K562 (cell line): Measurements from ENCODE around the gene GLRX5. TPM values are rescaled to one million over a fixed set of nuclear protein-coding genes. Genes with fewer than 3 reads are reported as not detected.

Source experiments
- ATAC-seq: fragments of 200-7000 bp; cut with Tn5 transposase; 3 replicates; pipeline ENCODE4 v1.9.1; 2020; ENCODE audit warnings: moderate library complexity
- BruUV-seq: library from RNA; stranded (reverse); fragments of 400-500 nt; replicated peaks from 2 replicates; lab custom pipeline; 2021; lab: Mats Ljungman, UMichigan
- CTCF ChIA-PET: fragments of 300-600 bp; formaldehyde crosslinking; extraction: SDS; loops from one replicate; lab custom pipeline; 2021; ENCODE audit warnings: low intra/inter-chr PET ratio; lab: Yijun Ruan, JAX
- POLR2A ChIA-PET: fragments of 300-600, 350-650 bp; sonication (Branson Sonifier 250); formaldehyde crosslinking; extraction: SDS; loops from one replicate; lab custom pipeline; 2021; ENCODE audit warnings: antibody characterized with exemption, inconsistent platforms; lab: Yijun Ruan, JAX
- DNase-seq, 4 experiments: peaks; one replicate each; pipeline versions ENCODE4 v3.0.0 to v3.0.0-alpha.2; 2011 to 2018; ENCODE audit warnings: low spot score in 3 of 4, mixed read lengths in 3 of 4; ENCODE audit errors: extremely low read depth in 1 of 4
- FAIRE-seq: peaks from 2 replicates; lab custom pipeline; 2011; peaks lifted over from hg19 to GRCh38; lab: Jason Lieb, UNC
- H2AFZ ChIP-seq: 2 replicates; pipeline ENCODE4 v1.6.0; 2011; ENCODE audit warnings: low read depth, low read length, control low read depth, inconsistent platforms
- H3K27ac ChIP-seq: fragments of 200-600 bp; 3 replicates; pipeline ENCODE4 v1.8.0; 2011; ENCODE audit warnings: low read depth, mild to moderate bottlenecking, control low read depth, inconsistent platforms, low read length, moderate library complexity, mixed read lengths; ENCODE audit errors: extremely low read depth
- H3K27me3 ChIP-seq, 2 experiments: fragments of 300-600 bp in 1 of 2; 2 replicates in 1 of 2; 3 replicates in 1 of 2; pipeline versions ENCODE4 v1.6.0 to v1.8.0; 2011; ENCODE audit warnings: inconsistent platforms in 2 of 2, low read length in 2 of 2, mild to moderate bottlenecking in 1 of 2, mixed read lengths in 1 of 2, moderate library complexity in 1 of 2; ENCODE audit not compliant: control insufficient read depth in 2 of 2, insufficient read depth in 2 of 2
- H3K36me3 ChIP-seq: fragments of 300-600 bp; 3 replicates; pipeline ENCODE4 v1.8.0; 2011; ENCODE audit warnings: mild to moderate bottlenecking, low read length, inconsistent platforms; ENCODE audit not compliant: control insufficient read depth, insufficient read depth
- H3K4me1 ChIP-seq, 2 experiments: fragments of 200-600 bp in 1 of 2; replicated peaks in 1 of 2; 2 replicates in 1 of 2; 3 replicates in 1 of 2; pipeline versions ENCODE4 v1.5.1 to v1.8.0; 2011; ENCODE audit warnings: inconsistent platforms in 2 of 2, low read length in 2 of 2, mild to moderate bottlenecking in 1 of 2, mixed read lengths in 1 of 2, moderate library complexity in 1 of 2; ENCODE audit not compliant: control insufficient read depth in 2 of 2, insufficient read depth in 2 of 2
- H3K4me2 ChIP-seq: 2 replicates; pipeline ENCODE4 v1.6.1; 2011; ENCODE audit warnings: low read length, control low read depth, inconsistent platforms, mixed read lengths; ENCODE audit not compliant: insufficient read depth
- H3K4me3 ChIP-seq: fragments of 200-600 bp; sonication (generic), shearing (Covaris generic); 2 replicates; pipeline ENCODE4 v1.5.1; 2016; ENCODE audit warnings: control low read depth, inconsistent platforms
- H3K79me2 ChIP-seq: fragments of 200-600 bp; 3 replicates; pipeline ENCODE4 v1.8.0; 2011; ENCODE audit warnings: low read length, inconsistent platforms; ENCODE audit not compliant: control insufficient read depth, insufficient read depth
- H3K9ac ChIP-seq, 2 experiments: 2 replicates each; pipeline versions ENCODE4 v1.6.0 to v1.6.1; 2011; ENCODE audit warnings: low read depth in 2 of 2, low read length in 2 of 2, control low read depth in 1 of 2, inconsistent platforms in 1 of 2, mild to moderate bottlenecking in 1 of 2, mixed read lengths in 1 of 2; ENCODE audit not compliant: insufficient read depth in 1 of 2
- H3K9me1 ChIP-seq: one replicate; pipeline ENCODE4 v1.6.0; 2011; ENCODE audit warnings: inconsistent platforms, mild to moderate bottlenecking, low read length, moderate library complexity; ENCODE audit not compliant: control insufficient read depth, insufficient read depth
- H3K9me3 ChIP-seq: replicated peaks from 2 replicates; pipeline ENCODE4 v1.5.1; 2011; ENCODE audit warnings: low read depth, low read length, inconsistent platforms; ENCODE audit not compliant: control insufficient read depth, insufficient read depth
- H4K20me1 ChIP-seq: replicated peaks from 2 replicates; pipeline ENCODE4 v1.6.1; 2011; ENCODE audit warnings: low read length, inconsistent platforms, mixed read lengths; ENCODE audit not compliant: control insufficient read depth, insufficient read depth
- CHD4 ChIP-seq: fragments of 200-600 bp; sonication (generic); IDR thresholded peaks from 3 replicates; pipeline ENCODE4 v1.6.1; 2012; ENCODE audit warnings: low read depth, mild to moderate bottlenecking, mixed read lengths, low read length, inconsistent platforms; ENCODE audit not compliant: insufficient read depth, insufficient replicate concordance, poor library complexity, severe bottlenecking
- CTBP1 ChIP-seq: fragments of 450-650 bp; IDR thresholded peaks from 2 replicates; pipeline ENCODE4 v1.6.1; 2016; ENCODE audit warnings: borderline replicate concordance
- GTF2B ChIP-seq: IDR thresholded peaks from 2 replicates; pipeline ENCODE4 v1.6.1; 2011; ENCODE audit not compliant: insufficient read length; ENCODE audit errors: extremely low read depth
- NFE2 ChIP-seq: IDR thresholded peaks from 2 replicates; pipeline ENCODE4 v1.6.1; 2014; ENCODE audit warnings: antibody characterized with exemption, low read depth
- PTBP1 ChIP-seq: fragments of 200-400 bp; formaldehyde crosslinking; IDR thresholded peaks from 2 replicates; pipeline ENCODE4 v1.6.1; 2017; ENCODE audit warnings: low read depth, low read length
- SNRNP70 ChIP-seq: fragments of 200-400 bp; formaldehyde crosslinking; optimal IDR thresholded peaks from 2 replicates; pipeline ENCODE3; 2017; ENCODE audit warnings: low read depth, low read length
- STAG1 ChIP-seq: sonication (generic); formaldehyde crosslinking; IDR thresholded peaks from 2 replicates; pipeline ENCODE4 v1.5.0; 2020; ENCODE audit warnings: missing genetic modification reagents, borderline replicate concordance
- TRIM24 ChIP-seq, 2 experiments: fragments of 450-650 bp; IDR thresholded peaks; 2 replicates each; pipeline ENCODE4 v1.6.1; 2016
- ZBTB49 ChIP-seq: sonication (generic); formaldehyde crosslinking; IDR thresholded peaks from 2 replicates; pipeline ENCODE4 v1.8.0; 2022; ENCODE audit warnings: missing genetic modification reagents, mild to moderate bottlenecking, borderline replicate concordance
- ZNF217 ChIP-seq: sonication (generic); formaldehyde crosslinking; IDR thresholded peaks from 2 replicates; pipeline ENCODE4 v1.8.0; 2022; ENCODE audit warnings: mild to moderate bottlenecking, missing genetic modification reagents
- ZNF324 ChIP-seq: fragments of 250-450 bp; sonication (Bioruptor Pico); IDR thresholded peaks from 2 replicates; pipeline ENCODE4 v1.4.0; 2020; ENCODE audit warnings: mild to moderate bottlenecking
- ZNF511 ChIP-seq: sonication (generic); formaldehyde crosslinking; IDR thresholded peaks from 2 replicates; pipeline ENCODE4 v1.8.0; 2022; ENCODE audit warnings: mild to moderate bottlenecking, missing genetic modification reagents
- WGBS: fragments of 100-300 bp; shearing (Covaris generic); methylation state at CpG from one replicate; pipeline ENCODE4 v1.1.6; 2016; ENCODE audit warnings: low coverage, mixed read lengths; ENCODE audit not compliant: insufficient coverage; ENCODE audit errors: missing lambda C conversion rate; 5-methylcytosine and 5-hydroxymethylcytosine counted together
- in situ Hi-C: fragments of 300-500 bp; cut with MboI; formaldehyde crosslinking; loops from 4 replicates; pipeline ENCODE4 v1.15.0; 2018; ENCODE audit warnings: inconsistent platforms, mixed read lengths
- intact Hi-C: fragments of 100-400 bp; cut with micrococcal nuclease; formaldehyde crosslinking; loops from 2 replicates; pipeline ENCODE4 v1.14.2; 2022
- polyA plus RNA-seq, 8 experiments: library from polyadenylated mRNA; depleted of rRNA in 4 of 8; stranded (reverse) in 5 of 8; unstranded in 3 of 8; fragments of >200 nt; fragmentation: Nextera tagmentation in 2 of 8; fragmentation: Illumina TruSeq in 1 of 8; extraction: Ambion mirVana in 2 of 8; extraction: Trizol in 1 of 8; gene quantifications; 2 replicates each; pipeline versions ENCODE4 v1.2.1 to v1.2.3, GENCODE V29; 2011 to 2014; ENCODE audit warnings: inconsistent platforms in 1 of 8, missing spikeins in 1 of 8
- total RNA-seq, 7 experiments: library from RNA; depleted of rRNA in 6 of 7; stranded (reverse); fragments of >200 nt in 6 of 7; fragmentation: Illumina TruSeq in 2 of 7; extraction: Trizol in 2 of 7; gene quantifications; 2 replicates each; pipeline versions ENCODE4 v1.2.1 to v1.2.3, GENCODE V29; 2011 to 2021; ENCODE audit warnings: low replicate concordance in 1 of 7

Gene GLRX5
- total and polyA plus RNA-seq, 9 of the 15 experiments (the other 6 are each of a cell fraction or from before 2014, with no cell fraction given) = 16.7 to 96.8 (median 66.8) TPM

- no peaks in the 10 kb centered on the region for H4K20me1 ChIP-seq
- H3K79me2 ChIP-seq = no peaks in the 10 kb centered on the region
- 0% methylated on average over 12 of the region's 12 CpGs for WGBS
- DNase-seq (no peak), ATAC-seq (no peak), FAIRE-seq (no peak)
- no peaks in the 10 kb centered on the region for H3K4me1 ChIP-seq
- CTCF ChIA-PET = no interaction called here
- H3K36me3 ChIP-seq = no peaks in the 10 kb centered on the region
- no peak overlapping the region for H3K27ac ChIP-seq
- H3K4me3 ChIP-seq = no peak overlapping the region
- H3K9me3 ChIP-seq = no peaks in the 10 kb centered on the region
- TF ChIP-seq PTBP1 = no peak
- no peak for TF ChIP-seq TRIM24 (IDR thresholded peaks at IDR 0.05)
- TF ChIP-seq NFE2 = no peak
- no peak for TF ChIP-seq ZNF324 (CRISPR knock-in tag)
- no peak for TF ChIP-seq CHD4
- TF ChIP-seq, all 486 proteins: peak for 0
- POLR2A ChIA-PET = no interaction called here
- Histone ChIP-seq H3K4me2 (no peak overlapping the region), H2AFZ (no peak overlapping the region), H3K9me1 (no peaks in the 10 kb centered on the region), H3K9ac (no peak overlapping the region), H3K27me3 (no peaks in the 10 kb centered on the region; a peak in 1 of 5 replicates)
- BruUV-seq = no TSS peak
- intact Hi-C loops = no loop called here
- in situ Hi-C loops = no loop called here
Observed at GRCh38 chr14:95577067-95577800, 42.4 kb downstream of the GLRX5 start.

- 0% methylated on average over 3 of the region's 3 CpGs for WGBS
- DNase-seq (no peak), ATAC-seq (no peak), FAIRE-seq (no peak)
- ChIA-PET POLR2A (no interaction called here), CTCF (no interaction called here)
- Histone ChIP-seq H3K4me2 (no peak overlapping the region), H3K36me3 (no peaks in the 10 kb centered on the region), H2AFZ (no peak overlapping the region), H3K4me1 (no peaks in the 10 kb centered on the region), H4K20me1 (no peaks in the 10 kb centered on the region), H3K27ac (no peak overlapping the region), H3K9me3 (no peaks in the 10 kb centered on the region), H3K9ac (no peak overlapping the region), H3K4me3 (no peak overlapping the region), H3K9me1 (no peaks in the 10 kb centered on the region), H3K79me2 (no peaks in the 10 kb centered on the region), H3K27me3 (no peaks in the 10 kb centered on the region; a peak in 1 of 5 replicates)
- intact Hi-C loops (no loop called here), in situ Hi-C loops (no loop called here)
- no TSS peak for BruUV-seq
- TF ChIP-seq SNRNP70 (no peak), ZBTB49 (CRISPR knock-in tag) (no peak), STAG1 (no peak), PTBP1 (no peak), CTBP1 (no peak), ZNF511 (CRISPR knock-in tag) (no peak), ZNF217 (CRISPR knock-in tag) (no peak), GTF2B (no peak)
Observed at GRCh38 chr14:95577870-95578269, 43.0 kb downstream of the GLRX5 start.
